Dendritic cell treated with granulocyte-macrophage colony-stimulating factor and Interleukin-4, amounts not matched to agents 40 ng/mL and 50 ng/mL, for 4 days (primary cell): Measurements from ENCODE around the gene PIK3C2B.
A peak's percentile ranks its signal among the peaks of the same experiment; 100 is the strongest.
"Not testable (repeated sequence)": the region's sequence is repeated elsewhere in the genome, so short reads cannot be mapped to it uniquely, and the experiment has no call there.

ENCODE experiments used
- H3K27ac Mint-ChIP-seq: one replicate; pipeline ENCODE4 v1.8.0; 2022; ENCODE audit warnings: mild to moderate bottlenecking, mixed read lengths
- H3K27me3 Mint-ChIP-seq: one replicate; pipeline ENCODE4 v1.8.0; 2022; ENCODE audit warnings: mild to moderate bottlenecking, mixed read lengths
- H3K36me3 Mint-ChIP-seq: one replicate; pipeline ENCODE4 v1.8.0; 2022; ENCODE audit warnings: low read depth, mixed read lengths
- H3K4me1 Mint-ChIP-seq: one replicate; pipeline ENCODE4 v1.8.0; 2022; ENCODE audit warnings: low read depth, mixed read lengths
- H3K4me3 Mint-ChIP-seq: one replicate; pipeline ENCODE4 v1.8.0; 2022; ENCODE audit warnings: mild to moderate bottlenecking, moderate library complexity, mixed read lengths
- H3K9me3 Mint-ChIP-seq: one replicate; pipeline ENCODE4 v1.8.0; 2022; ENCODE audit warnings: mixed read lengths
- intact Hi-C: fragments of 100-400 bp; cut with micrococcal nuclease; formaldehyde crosslinking; loops from one replicate; pipeline ENCODE4 v1.15.0; 2022

Gene PIK3C2B

DNA sequence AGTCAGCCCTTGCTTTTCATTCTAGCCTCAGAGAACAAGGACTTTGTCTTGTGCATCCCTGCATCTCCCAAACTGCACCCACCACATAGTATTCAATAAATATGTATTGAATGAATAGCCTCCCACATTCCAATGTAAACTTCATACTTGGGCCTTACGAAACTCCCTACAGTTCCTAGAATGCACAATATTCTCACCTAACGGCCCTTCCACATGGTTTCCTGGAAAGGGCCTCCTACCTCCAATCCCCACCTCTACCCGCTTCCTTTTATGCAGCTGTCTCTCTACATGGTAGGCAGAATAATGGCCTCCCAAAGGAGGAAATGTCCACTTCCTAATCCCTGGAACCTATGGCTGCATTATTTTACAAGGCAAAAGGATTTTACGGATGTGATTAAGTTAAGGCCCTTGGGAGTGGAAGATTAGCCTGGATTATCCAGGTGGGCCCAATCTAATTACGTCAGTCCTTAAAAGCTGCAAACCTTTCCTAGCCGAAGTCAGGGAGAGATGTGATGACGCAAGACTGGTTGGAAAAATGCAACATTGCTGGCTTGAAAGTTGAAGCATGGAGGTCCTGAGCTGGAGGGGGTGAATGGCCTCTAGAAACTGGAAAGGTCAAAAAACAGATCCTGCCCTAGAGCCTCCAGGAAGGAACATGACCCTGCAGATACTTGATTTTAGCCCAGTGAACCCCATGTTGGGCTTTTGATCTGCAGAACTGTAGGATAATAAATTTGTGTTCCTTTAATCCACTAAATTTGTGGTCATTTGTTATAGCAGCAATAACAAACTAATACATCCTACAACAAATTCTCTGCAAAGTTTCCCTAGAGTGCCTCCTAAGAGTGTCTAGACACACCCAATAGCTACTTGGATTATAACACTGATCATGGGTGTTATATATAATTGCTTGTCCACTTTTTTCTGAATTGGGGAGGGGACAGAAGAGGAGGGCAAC is 5.2 kb upstream of the PIK3C2B start:
- peaks cover 19% of the 10 kb centered on the region for H3K27me3 Mint-ChIP-seq
- H3K4me1 Mint-ChIP-seq, result peaks cover 32% of the 10 kb centered on the region
- intact Hi-C loops, result no loop called here
- H3K9me3 Mint-ChIP-seq, result no peaks in the 10 kb centered on the region
- no peaks in the 10 kb centered on the region for H3K36me3 Mint-ChIP-seq
- no peak overlapping the region for H3K27ac Mint-ChIP-seq
- no peak overlapping the region for H3K4me3 Mint-ChIP-seq

DNA sequence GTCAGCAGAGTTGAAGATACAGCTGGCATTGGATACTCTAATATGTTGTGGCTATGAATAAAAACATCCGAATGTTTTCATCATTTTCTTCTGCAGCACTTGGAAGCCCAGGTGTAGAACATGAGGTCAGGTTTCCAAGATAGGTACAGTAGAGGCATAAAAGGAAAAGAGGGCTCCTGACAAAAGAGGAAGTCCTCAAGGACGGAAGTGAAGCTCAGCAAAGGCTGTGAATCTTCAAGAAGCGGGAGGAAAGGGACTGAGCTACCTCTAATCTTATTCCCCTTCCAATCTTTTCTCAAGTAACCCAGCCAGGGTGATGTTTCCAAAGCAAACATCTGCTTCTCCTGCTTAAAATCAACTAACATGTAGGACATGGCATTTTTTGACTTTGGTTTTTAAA is 4.4 kb upstream of the PIK3C2B start:
- peaks cover 40% of the 10 kb centered on the region for H3K4me1 Mint-ChIP-seq
- H3K36me3 Mint-ChIP-seq, result peaks cover 6% of the 10 kb centered on the region
- peaks cover 20% of the 10 kb centered on the region for H3K27me3 Mint-ChIP-seq
- H3K9me3 Mint-ChIP-seq, result no peaks in the 10 kb centered on the region
- H3K4me3 Mint-ChIP-seq, result no peak overlapping the region
- H3K27ac Mint-ChIP-seq, result no peak overlapping the region
- intact Hi-C loops, result no loop called here

DNA sequence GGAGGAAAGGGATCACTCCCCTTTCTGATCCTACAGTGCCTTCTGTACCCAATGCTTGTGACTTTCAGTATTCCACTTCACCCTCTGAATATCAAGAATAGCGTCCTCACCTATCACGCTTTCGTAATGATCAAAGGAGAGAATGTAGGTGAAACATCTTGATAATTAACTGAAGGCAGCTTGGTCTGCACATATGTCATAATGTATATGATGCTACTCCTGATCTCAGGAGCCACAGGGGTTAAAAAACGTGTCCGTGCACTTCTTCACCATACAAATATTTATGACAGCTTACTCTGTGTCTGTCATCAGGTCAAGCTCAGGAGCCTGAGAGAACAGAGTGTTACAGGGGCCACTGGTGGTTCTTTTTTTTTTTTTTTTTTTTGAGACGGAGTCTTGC is 1.2 kb upstream of the PIK3C2B start:
- intact Hi-C loops, result no loop called here
- Mint-ChIP-seq H3K4me1 (peaks cover 55% of the 10 kb centered on the region), H3K27ac (no peak overlapping the region), H3K27me3 (peaks cover 40% of the 10 kb centered on the region), H3K36me3 (peaks cover 6% of the 10 kb centered on the region), H3K4me3 (no peak overlapping the region), H3K9me3 (no peaks in the 10 kb centered on the region)

DNA sequence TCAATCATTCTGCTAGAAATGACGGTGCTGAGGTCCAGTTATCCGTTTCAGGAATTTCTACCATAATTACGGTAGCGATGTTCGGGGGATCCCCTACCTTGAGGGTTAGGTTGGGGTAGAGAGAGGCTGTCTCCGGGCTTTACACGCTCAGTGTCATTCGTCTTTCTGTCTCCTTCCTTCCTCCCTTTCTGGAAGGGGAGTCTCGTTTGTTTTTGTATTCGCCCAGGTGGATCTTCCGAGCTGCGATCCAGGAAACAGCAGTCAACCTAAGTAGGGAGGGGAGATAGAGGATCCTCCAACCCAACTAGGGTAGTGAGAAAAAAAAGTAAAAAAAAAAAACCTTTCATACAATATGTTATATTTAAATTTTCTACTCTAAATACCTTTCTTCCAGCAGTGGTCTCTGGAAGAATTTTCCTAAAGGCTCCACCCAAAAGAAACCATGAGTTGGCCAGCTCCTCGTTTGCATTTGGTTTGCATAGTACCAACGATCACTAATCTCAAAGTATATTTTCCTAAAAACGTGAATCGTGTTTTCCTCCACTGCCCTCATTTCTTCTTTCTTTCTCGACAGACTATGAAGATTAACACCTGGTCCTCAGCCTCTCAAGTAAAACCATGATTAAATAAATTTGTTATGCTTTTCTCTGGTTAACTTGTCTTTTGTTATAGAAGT is 611 bp upstream of the PIK3C2B start:
- intact Hi-C loops, result no loop called here
- peak overlapping the region; percentile 89 for H3K4me3 Mint-ChIP-seq
- peaks cover 57% of the 10 kb centered on the region for H3K4me1 Mint-ChIP-seq
- no peaks in the 10 kb centered on the region for H3K9me3 Mint-ChIP-seq
- peaks cover 40% of the 10 kb centered on the region for H3K27me3 Mint-ChIP-seq
- H3K27ac Mint-ChIP-seq, result peak overlapping the region; percentile 69
- H3K36me3 Mint-ChIP-seq, result peaks cover 6% of the 10 kb centered on the region

DNA sequence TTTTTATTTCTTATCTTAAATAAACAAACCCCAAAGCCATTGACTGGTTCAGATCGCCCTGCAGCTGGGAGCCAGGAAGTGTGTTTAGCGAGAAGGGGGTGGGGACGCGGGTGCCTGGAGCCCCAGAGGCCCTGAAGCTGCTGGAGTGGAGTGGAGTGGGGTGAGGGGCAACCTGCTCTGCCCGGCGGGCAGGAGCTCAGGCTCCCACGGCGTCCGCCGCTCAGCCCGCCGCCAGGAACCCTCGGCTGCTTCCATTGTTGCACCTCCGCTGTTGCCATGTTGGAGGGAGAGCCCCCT is 673 bp downstream of the PIK3C2B start:
- intact Hi-C loops, result no loop called here
- H3K36me3 Mint-ChIP-seq, result peaks cover 6% of the 10 kb centered on the region
- H3K9me3 Mint-ChIP-seq, result no peaks in the 10 kb centered on the region
- H3K4me1 Mint-ChIP-seq, result peaks cover 52% of the 10 kb centered on the region
- H3K27me3 Mint-ChIP-seq, result peaks cover 40% of the 10 kb centered on the region
- H3K27ac Mint-ChIP-seq, result peak overlapping the region; percentile 69
- H3K4me3 Mint-ChIP-seq, result peak overlapping the region; percentile 89

DNA sequence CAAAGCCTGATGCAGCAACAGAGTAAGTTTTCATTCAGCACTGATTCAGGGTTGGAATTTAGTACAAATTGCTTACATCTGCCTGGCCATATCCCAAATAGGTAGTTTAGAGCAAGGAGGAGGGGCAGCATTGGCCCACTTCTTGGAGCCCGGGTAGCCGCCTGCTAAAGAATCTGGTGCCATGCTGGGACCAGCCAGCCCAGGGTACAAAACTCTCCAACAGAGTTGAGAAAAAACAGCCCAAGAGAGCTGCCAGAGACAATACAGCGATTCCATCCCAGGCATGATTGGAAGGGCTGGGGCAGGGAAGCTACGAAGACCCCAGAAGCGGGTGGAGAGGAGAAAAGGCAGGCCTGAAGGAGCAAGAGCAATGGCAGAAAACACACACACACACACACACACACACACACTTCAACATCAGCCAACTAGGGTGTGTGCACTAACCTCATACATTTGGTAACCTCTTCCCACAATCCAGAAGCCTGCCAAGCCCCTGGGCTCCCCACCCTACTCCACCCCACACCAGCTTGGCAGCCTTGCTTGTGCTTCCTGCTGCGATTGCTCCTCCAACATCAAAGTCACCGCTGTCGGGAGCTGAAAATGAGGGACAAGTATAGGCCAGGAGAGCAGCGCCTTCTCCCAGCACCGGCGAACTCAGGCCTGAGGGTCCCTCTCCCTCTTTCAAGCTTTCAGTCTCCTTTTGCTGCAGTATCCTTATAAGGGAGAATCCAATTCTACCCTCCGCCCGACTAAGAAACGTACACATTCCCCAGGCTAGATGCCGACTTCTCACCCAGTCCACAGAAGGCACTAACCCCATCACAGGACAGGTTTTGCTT is 1.2 kb downstream of the PIK3C2B start:
- Mint-ChIP-seq H3K36me3 (peaks cover 6% of the 10 kb centered on the region), H3K9me3 (no peaks in the 10 kb centered on the region)

DNA sequence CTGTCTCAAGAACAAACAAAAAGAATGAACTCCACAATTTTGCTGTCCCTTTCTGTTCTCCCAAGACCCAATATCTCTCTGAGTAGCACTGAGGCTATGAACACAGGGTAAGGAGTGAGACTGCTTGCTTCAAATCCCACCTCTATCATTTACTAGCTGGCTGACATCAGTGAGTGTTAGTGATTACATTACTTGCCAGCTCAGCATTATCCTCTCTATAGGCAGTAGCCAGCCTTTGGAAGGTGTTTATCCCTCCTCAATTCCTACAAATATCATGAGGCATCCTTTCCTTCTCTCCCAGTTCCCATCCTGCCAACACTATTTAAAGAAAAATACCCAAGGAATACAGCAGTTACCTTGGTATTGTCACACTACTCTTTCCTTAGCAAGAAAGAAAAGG is 3.0 kb downstream of the PIK3C2B start:
- Mint-ChIP-seq H3K36me3 (peaks cover 6% of the 10 kb centered on the region), H3K27me3 (peaks cover 34% of the 10 kb centered on the region), H3K4me3 (no peak overlapping the region), H3K4me1 (peaks cover 46% of the 10 kb centered on the region), H3K9me3 (no peaks in the 10 kb centered on the region), H3K27ac (no peak overlapping the region)
- intact Hi-C loops, result no loop called here

More for the DNA sequence above, 1.2 kb downstream of the PIK3C2B start:
- H3K27me3 Mint-ChIP-seq, result peaks cover 40% of the 10 kb centered on the region
- intact Hi-C loops, result no loop called here
- peaks cover 46% of the 10 kb centered on the region for H3K4me1 Mint-ChIP-seq
- peak overlapping the region; percentile 69 for H3K27ac Mint-ChIP-seq
- peak overlapping the region; percentile 89 for H3K4me3 Mint-ChIP-seq

DNA sequence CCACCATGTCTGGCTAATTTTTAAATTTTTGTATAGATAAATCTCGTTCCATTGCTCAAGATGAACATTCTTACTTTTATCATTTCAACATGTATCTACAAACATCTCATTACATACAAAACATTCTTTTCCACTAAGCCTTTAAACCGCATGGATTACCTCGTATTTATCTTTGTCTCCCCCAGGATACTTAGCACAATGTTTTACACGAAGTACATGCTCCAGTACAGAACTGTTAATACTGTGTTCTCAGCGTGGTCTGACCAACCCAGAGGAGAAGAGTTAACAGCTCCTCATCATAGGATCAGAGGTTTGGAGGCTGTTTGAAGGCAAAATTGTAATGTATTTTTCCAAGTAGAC is 7.4 kb downstream of the PIK3C2B start:
- intact Hi-C loops, result no loop called here
- Mint-ChIP-seq H3K27me3 (peaks cover 4% of the 10 kb centered on the region), H3K9me3 (no peaks in the 10 kb centered on the region), H3K36me3 (no peaks in the 10 kb centered on the region), H3K4me1 (peaks cover 17% of the 10 kb centered on the region), H3K4me3 (no peak overlapping the region), H3K27ac (no peak overlapping the region)

DNA sequence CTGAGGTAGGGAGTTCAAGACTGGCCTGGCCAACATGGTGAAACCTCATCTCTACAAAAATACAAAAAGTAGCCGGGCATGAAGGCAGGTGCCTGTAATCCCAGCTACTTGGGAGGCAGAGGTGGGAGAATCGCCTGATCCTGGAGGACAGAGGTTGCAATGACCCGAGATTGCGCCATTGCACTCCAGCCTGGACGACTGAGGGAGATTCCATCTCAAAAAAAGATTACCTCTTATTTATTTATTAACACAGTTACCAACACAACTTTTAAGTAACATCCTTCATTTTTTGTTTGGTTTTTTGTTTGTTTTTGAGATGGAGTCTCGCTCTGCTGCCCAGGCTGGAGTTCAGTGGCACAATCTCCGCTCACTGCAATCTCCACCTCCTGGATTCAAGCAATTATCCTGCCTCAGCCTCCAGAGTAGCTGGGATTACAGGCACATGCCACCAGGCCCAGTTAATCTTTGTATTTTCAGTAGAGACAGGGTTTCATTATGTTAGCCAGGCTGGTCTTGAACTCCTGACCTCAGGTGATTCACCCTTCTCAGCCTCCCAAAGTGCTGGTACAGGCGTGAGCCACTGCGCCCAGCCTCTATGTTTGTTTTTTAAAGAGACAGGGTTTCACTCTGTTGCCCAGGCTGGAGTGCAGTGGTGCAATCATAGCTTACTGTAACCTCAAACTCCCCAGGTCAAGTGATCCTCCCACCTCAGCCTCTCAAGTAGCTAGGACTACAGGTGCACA is 7.9 kb downstream of the PIK3C2B start:
- peaks cover 17% of the 10 kb centered on the region for H3K4me1 Mint-ChIP-seq
- H3K27ac Mint-ChIP-seq, H3K4me3 Mint-ChIP-seq, H3K9me3 Mint-ChIP-seq, H3K36me3 Mint-ChIP-seq, intact Hi-C loops, H3K27me3 Mint-ChIP-seq: not testable (repeated sequence)

DNA sequence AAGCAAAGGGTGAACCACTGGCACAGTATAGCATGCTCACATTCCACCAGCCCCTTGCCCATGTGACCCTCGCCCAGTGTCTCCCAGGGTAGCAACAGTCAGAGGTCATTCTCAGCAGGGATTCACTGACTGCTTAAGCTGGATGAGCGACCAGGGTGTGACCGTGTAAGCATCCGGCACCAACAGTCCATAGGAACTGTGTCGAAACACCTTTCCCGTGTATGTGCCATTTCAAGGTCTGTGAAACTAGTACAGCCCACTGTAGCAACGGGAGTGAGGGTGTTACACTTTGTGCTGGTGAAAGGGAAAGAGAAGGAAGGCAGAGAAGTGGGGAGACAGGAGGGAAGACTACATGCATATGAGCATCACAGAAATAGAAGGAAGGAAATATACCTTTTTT is 10.8 kb downstream of the PIK3C2B start:
- H3K4me3 Mint-ChIP-seq, result no peak overlapping the region
- intact Hi-C loops, result no loop called here
- H3K4me1 Mint-ChIP-seq, result peaks cover 38% of the 10 kb centered on the region
- H3K9me3 Mint-ChIP-seq, result no peaks in the 10 kb centered on the region
- H3K36me3 Mint-ChIP-seq, result no peaks in the 10 kb centered on the region
- H3K27ac Mint-ChIP-seq, result peak overlapping the region; percentile 16
- peaks cover 4% of the 10 kb centered on the region for H3K27me3 Mint-ChIP-seq

DNA sequence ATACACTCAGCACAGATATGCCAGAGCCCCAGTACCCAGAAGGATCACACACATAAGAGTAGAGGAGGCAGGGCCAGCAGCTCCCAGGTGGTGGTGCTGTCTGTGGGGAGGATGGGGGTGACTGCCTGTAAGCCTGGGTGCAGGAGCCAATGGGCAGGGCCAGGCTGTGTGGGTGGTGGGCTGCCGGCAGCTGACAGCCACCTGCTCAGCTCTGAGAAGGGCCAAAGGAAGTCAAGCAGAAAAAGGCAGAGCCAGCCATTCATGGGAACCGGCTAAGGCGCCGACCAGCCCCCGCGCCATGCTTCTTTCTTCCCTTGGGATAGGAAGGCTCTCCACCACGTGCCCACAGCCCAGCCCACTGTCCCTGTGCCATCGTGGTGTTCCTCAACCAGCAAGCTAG is 14.1 kb downstream of the PIK3C2B start:
- H3K27me3 Mint-ChIP-seq, result peaks cover 4% of the 10 kb centered on the region
- peaks cover 69% of the 10 kb centered on the region for H3K4me1 Mint-ChIP-seq
- peak overlapping the region; percentile 55 for H3K27ac Mint-ChIP-seq
- H3K9me3 Mint-ChIP-seq, result no peaks in the 10 kb centered on the region
- H3K36me3 Mint-ChIP-seq, result no peaks in the 10 kb centered on the region
- intact Hi-C loops, result no loop called here
- no peak overlapping the region for H3K4me3 Mint-ChIP-seq

DNA sequence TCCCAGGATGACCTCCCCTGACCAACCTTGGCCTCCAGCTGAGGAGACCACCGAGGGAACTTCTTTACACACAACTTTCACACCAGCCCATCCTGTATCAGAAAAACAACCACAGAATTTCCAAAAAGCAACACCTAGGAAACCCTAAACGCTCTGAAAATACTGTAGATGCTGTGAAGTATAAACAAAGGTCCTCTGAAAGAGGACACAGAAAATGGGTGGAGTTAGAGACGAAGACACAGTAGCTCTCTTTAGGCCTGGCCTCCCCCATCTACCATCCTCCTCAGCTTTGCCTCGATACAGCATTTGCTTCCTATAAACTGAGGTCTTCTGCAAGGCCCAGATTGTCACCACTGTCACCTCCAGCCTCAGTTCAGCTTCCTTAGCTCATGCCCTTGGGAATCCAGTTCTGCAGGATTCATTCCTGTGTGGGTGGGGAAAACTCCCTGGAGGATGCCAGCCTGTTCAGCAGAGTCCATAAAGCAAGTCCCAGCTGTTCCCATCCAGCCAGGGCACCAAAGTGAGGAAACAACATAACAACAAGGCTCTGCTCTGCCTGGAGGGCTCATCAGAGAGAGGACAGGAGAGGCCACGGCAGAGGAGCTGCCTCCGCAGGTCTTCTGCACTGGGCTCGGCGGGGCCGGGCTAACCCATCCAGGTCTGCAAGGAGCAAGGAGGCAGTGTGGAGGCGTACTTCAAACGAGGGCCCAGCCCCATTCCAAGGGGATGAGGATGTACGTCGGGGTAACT is 15.0 kb downstream of the PIK3C2B start:
- Mint-ChIP-seq H3K36me3 (no peaks in the 10 kb centered on the region), H3K27ac (no peak overlapping the region), H3K4me3 (no peak overlapping the region), H3K27me3 (peaks cover 4% of the 10 kb centered on the region), H3K9me3 (no peaks in the 10 kb centered on the region), H3K4me1 (peaks cover 79% of the 10 kb centered on the region)
- intact Hi-C loops, result no loop called here

DNA sequence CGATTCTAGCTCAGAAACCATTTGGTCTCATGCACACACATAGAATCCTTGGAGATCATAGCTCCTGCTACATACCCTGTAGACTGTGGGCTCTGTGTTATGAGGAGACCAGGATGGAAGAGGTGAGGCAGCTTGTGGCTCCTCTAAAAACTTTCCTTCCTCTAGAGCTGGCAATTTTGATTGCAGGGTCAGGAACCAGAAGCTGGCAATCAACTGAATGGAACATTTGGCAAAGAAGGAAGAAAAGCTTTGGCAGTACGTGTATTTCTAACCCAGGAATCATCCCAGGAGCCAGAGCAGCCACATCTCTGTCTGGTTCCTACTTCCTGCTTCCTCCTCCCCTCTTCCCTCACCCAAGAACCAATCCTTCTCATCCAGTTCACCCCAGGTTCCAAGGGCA is 15.7 kb downstream of the PIK3C2B start:
- intact Hi-C loops, result no loop called here
- Mint-ChIP-seq H3K4me1 (peaks cover 81% of the 10 kb centered on the region), H3K27ac (no peak overlapping the region), H3K9me3 (no peaks in the 10 kb centered on the region), H3K4me3 (no peak overlapping the region), H3K27me3 (peaks cover 8% of the 10 kb centered on the region), H3K36me3 (no peaks in the 10 kb centered on the region)
